Keratinocyte (primary cell): ENCODE results near the gene LTC4S.

ENCODE experiments used
- CTCF ChIP-seq, 3 experiments: IDR thresholded peaks in 1 of 3; conservative IDR thresholded peaks in 1 of 3; optimal IDR thresholded peaks in 1 of 3; 2 replicates in 2 of 3; 3 replicates in 1 of 3; pipeline versions ENCODE3 to v1.5.1; 2011; ENCODE audit warnings: low read length in 3 of 3, mild to moderate bottlenecking in 3 of 3, moderate library complexity in 2 of 3, control low read depth in 1 of 3, inconsistent platforms in 1 of 3; ENCODE audit not compliant: insufficient read depth in 2 of 3; ENCODE audit errors: extremely low read depth in 1 of 3
- EZH2 ChIP-seq: IDR thresholded peaks from one replicate; pipeline ENCODE4 v1.6.1; 2012; ENCODE audit warnings: inconsistent platforms, mild to moderate bottlenecking, low read length, moderate library complexity

- TF ChIP-seq EZH2 (no peak), CTCF (optimal IDR thresholded peaks at IDR 0.05 in 1 of 3, IDR thresholded peaks at IDR 0.05 in 1 of 3, conservative IDR thresholded peaks at IDR 0.05 in 1 of 3; ENCODE audit: extremely low read depth in 1 of 3, insufficient read depth in 2 of 3, low read length in 3 of 3) (no peak)
Measured at GRCh38 chr5:179797741-179798140, 4.0 kb downstream of the LTC4S start.
